Panc1 (cell line): ENCODE results near the gene NEU2. TPM values are rescaled to one million over a fixed set of nuclear protein-coding genes. Genes with fewer than 3 reads are reported as not detected.

Experiments
- ATAC-seq: fragments of 200-7000 bp; cut with Tn5 transposase; 2 replicates; pipeline ENCODE4 v1.9.1; 2020; ENCODE audit warnings: mild to moderate bottlenecking, moderate library complexity
- BruUV-seq: library from RNA; stranded (reverse); fragments of 400-500 nt; replicated peaks from 2 replicates; lab custom pipeline; 2021; lab: Mats Ljungman, UMichigan
- CTCF ChIA-PET: fragments of 300-600 bp; sonication (Branson Sonifier 250); formaldehyde crosslinking; loops from one replicate; lab custom pipeline; 2022; ENCODE audit warnings: antibody characterized with exemption; lab: Charles Lee
- POLR2A ChIA-PET: fragments of 300-600 bp; sonication (Branson Sonifier 250); formaldehyde crosslinking; loops from one replicate; lab custom pipeline; 2022; ENCODE audit warnings: antibody characterized with exemption; lab: Charles Lee
- DNase-seq: peaks from one replicate; pipeline ENCODE4 v3.0.0-alpha.2; 2010; ENCODE audit warnings: low read depth, low spot score
- H3K27ac ChIP-seq: 2 replicates; pipeline ENCODE4 v1.5.1; 2011; ENCODE audit warnings: mild to moderate bottlenecking, low read length, inconsistent platforms
- H3K27me3 ChIP-seq: fragments of 200-500 bp; sonication (Bioruptor generic); 2 replicates; pipeline ENCODE4 v1.6.0; 2014; ENCODE audit warnings: low read length, inconsistent platforms; ENCODE audit not compliant: control insufficient read depth, insufficient read depth
- H3K36me3 ChIP-seq: fragments of 200-500 bp; sonication (Bioruptor generic); 2 replicates; pipeline ENCODE4 v1.5.1; 2014; ENCODE audit warnings: inconsistent platforms, mild to moderate bottlenecking, low read length, moderate library complexity; ENCODE audit not compliant: control insufficient read depth, insufficient read depth
- H3K4me1 ChIP-seq: 2 replicates; pipeline ENCODE4 v1.5.1; 2011; ENCODE audit warnings: inconsistent platforms, mild to moderate bottlenecking, low read length, moderate library complexity; ENCODE audit not compliant: control insufficient read depth, insufficient read depth
- H3K4me3 ChIP-seq, 2 experiments: 2 replicates each; pipeline ENCODE4 v1.5.1; 2011 to 2012; ENCODE audit warnings: low read depth in 2 of 2, low read length in 2 of 2, mild to moderate bottlenecking in 2 of 2, inconsistent platforms in 1 of 2, moderate library complexity in 1 of 2
- H3K9me3 ChIP-seq: fragments of 200-500 bp; sonication (Bioruptor generic); 2 replicates; pipeline ENCODE4 v1.5.1; 2014; ENCODE audit warnings: low read depth, mild to moderate bottlenecking, inconsistent platforms, low read length, moderate library complexity; ENCODE audit not compliant: control insufficient read depth, insufficient read depth
- CTCF ChIP-seq: fragments of 450-650 bp; IDR thresholded peaks from 2 replicates; pipeline ENCODE4 v1.5.1; 2017; ENCODE audit warnings: mild to moderate bottlenecking
- POLR2AphosphoS5 ChIP-seq: IDR thresholded peaks from 2 replicates; pipeline ENCODE4 v1.6.1; 2012; ENCODE audit warnings: mild to moderate bottlenecking, low read depth, low read length, moderate library complexity
- REST ChIP-seq, 2 experiments: IDR thresholded peaks; 2 replicates each; pipeline ENCODE4 v1.6.1; 2011 to 2012; ENCODE audit warnings: low read depth in 2 of 2, control low read depth in 1 of 2, low read length in 1 of 2, mild to moderate bottlenecking in 1 of 2, moderate library complexity in 1 of 2; ENCODE audit not compliant: insufficient read depth in 1 of 2
- SIN3A ChIP-seq: IDR thresholded peaks from 2 replicates; pipeline ENCODE4 v1.6.1; 2012; ENCODE audit warnings: low read depth, mild to moderate bottlenecking, low read length, moderate library complexity, borderline replicate concordance; ENCODE audit not compliant: insufficient read depth
- TCF7L2 ChIP-seq: IDR thresholded peaks from 2 replicates; pipeline ENCODE4 v1.6.1; 2011; ENCODE audit warnings: mild to moderate bottlenecking, low read depth, low read length, inconsistent platforms
- in situ Hi-C: cut with HindIII; loops from 2 replicates; pipeline ENCODE4 v1.10.0; 2016; ENCODE audit warnings: low sequenced_read_pairs, low pct_unique_long_range_greater_than_20kb
- intact Hi-C: fragments of 100-400 bp; cut with micrococcal nuclease; formaldehyde crosslinking; loops from one replicate; pipeline ENCODE4 v1.10.0; 2022; ENCODE audit not compliant: unreplicated experiment
- total RNA-seq: library from RNA; stranded (reverse); gene quantifications from one replicate; pipeline ENCODE4 v1.2.1, GENCODE V29; 2021; ENCODE audit not compliant: unreplicated experiment

NEU2 gene
- total RNA-seq, 1 experiment from 2014 or later = not detected

GRCh38 chr2:233056961-233057605, 24.6 kb downstream of the NEU2 start:
- ATAC-seq = no peak
- no peaks in the 10 kb centered on the region for H3K36me3 ChIP-seq
- no peak for DNase-seq
- no peak overlapping the region for H3K4me3 ChIP-seq
- CTCF ChIA-PET = interaction anchor here (0.6 kb wide), 1 partner anchor 51 kb away, joined by 3 read pairs; no protein-coding TSS in a partner anchor
- no peaks in the 10 kb centered on the region for H3K27me3 ChIP-seq
- intact Hi-C loops = no loop called here
- TF ChIP-seq CTCF (no peak), TCF7L2 (no peak), SIN3A (no peak), POLR2AphosphoS5 (no peak), REST (IDR thresholded peaks at IDR 0.05; ENCODE audit: insufficient read depth in 1 of 2, low read depth in 2 of 2, low read length in 1 of 2) (no peak)
- no peak overlapping the region for H3K27ac ChIP-seq
- no peaks in the 10 kb centered on the region for H3K9me3 ChIP-seq
- H3K4me1 ChIP-seq = peaks cover 11% of the 10 kb centered on the region
- in situ Hi-C loops = no loop called here
- no TSS peak for BruUV-seq
- POLR2A ChIA-PET = interaction anchor here (0.5 kb wide), 1 partner anchor 12 kb away, joined by 4 read pairs; no protein-coding TSS in a partner anchor

GRCh38 chr2:233058717-233059546, 26.5 kb downstream of the NEU2 start:
- intact Hi-C loops (no loop called here), in situ Hi-C loops (no loop called here)
- no TSS peak for BruUV-seq
- ChIA-PET POLR2A (no interaction called here), CTCF (no interaction called here)
- ATAC-seq = no peak
- no peak for TF ChIP-seq TCF7L2
- TF ChIP-seq REST (IDR thresholded peaks at IDR 0.05; ENCODE audit: insufficient read depth in 1 of 2, low read depth in 2 of 2, low read length in 1 of 2) = no peak
- no peak for TF ChIP-seq CTCF
- no peak for TF ChIP-seq POLR2AphosphoS5
- no peak for TF ChIP-seq SIN3A
- Histone ChIP-seq H3K27me3 (no peaks in the 10 kb centered on the region), H3K27ac (no peak overlapping the region), H3K4me1 (peaks cover 9% of the 10 kb centered on the region), H3K9me3 (no peaks in the 10 kb centered on the region), H3K4me3 (no peak overlapping the region), H3K36me3 (no peaks in the 10 kb centered on the region)
- DNase-seq = no peak
